Measurements from ENCODE around the gene FGF11. TPM values are rescaled to one million over a fixed set of nuclear protein-coding genes. Genes with fewer than 3 reads are reported as not detected.

Gene FGF11
- total RNA-seq, 4 donors from 2014 or later = 1.5 to 3.3 (median 2.2) TPM

GRCh38 chr17:7444682-7445618, 5.6 kb downstream of the FGF11 start, which contains the start of gene CHRNB1:
Gene CHRNB1, plus strand, starts transcription at chr17:7445061. Its CDS starts 67 bp downstream, at chr17:7445128.
- Histone ChIP-seq H3K36me3 (no peaks in the 10 kb centered on the region), H3K27me3 (peaks cover 0 to 72% of the 10 kb centered on the region in 2 donors), H3K27ac (peak within 1 kb of the TSS in 1 of 4 donors; percentile 34), H3K4me1 (peaks cover 0 to 38% (median 18%) of the 10 kb centered on the region in 4 donors), H3K9me3 (no peaks in the 10 kb centered on the region), H3K4me3 (peak within 1 kb of the TSS in 3 of 4 donors; percentile 8 to 43 (median 27))
- DNase-seq (ENCODE audit: low spot score in 2 of 2) = peak in 1 of 2 donors; percentile 57
- 5 to 11% methylated on average over 32 to 47 of the region's 51 CpGs for WGBS, 2 donors
- TF ChIP-seq POLR2A (IDR thresholded peaks at IDR 0.05) = no peak
- TF ChIP-seq CTCF (IDR thresholded peaks at IDR 0.05) = no peak
- TF ChIP-seq EP300 (IDR thresholded peaks at IDR 0.05) = no peak

GRCh38 chr17:7445619-7445968, 6.3 kb downstream of the FGF11 start:
- Histone ChIP-seq H3K4me1 (peaks cover 0 to 31% (median 12%) of the 10 kb centered on the region in 4 donors), H3K4me3 (peak overlapping the region in 3 of 4 donors; percentile 8 to 43 (median 27)), H3K9me3 (no peaks in the 10 kb centered on the region), H3K36me3 (no peaks in the 10 kb centered on the region), H3K27ac (peak overlapping the region in 1 of 4 donors; percentile 34), H3K27me3 (peaks cover 0 to 70% of the 10 kb centered on the region in 2 donors)
- TF ChIP-seq POLR2A (IDR thresholded peaks at IDR 0.05) = no peak
- WGBS, 2 donors = 4 to 7% methylated on average over 16 of the region's 16 CpGs
- no peak for DNase-seq (ENCODE audit: low spot score in 2 of 2)

- no peak for DNase-seq (ENCODE audit: low spot score in 2 of 2)
- Histone ChIP-seq H3K4me1 (peaks cover 0 to 25% (median 9%) of the 10 kb centered on the region in 4 donors), H3K9me3 (no peaks in the 10 kb centered on the region), H3K4me3 (no peak overlapping the region), H3K27me3 (peaks cover 0 to 50% of the 10 kb centered on the region in 2 donors), H3K36me3 (no peaks in the 10 kb centered on the region), H3K27ac (no peak overlapping the region)
- WGBS, 2 donors = 88 to 90% methylated on average over 7 of the region's 7 CpGs
- TF ChIP-seq POLR2A (IDR thresholded peaks at IDR 0.05) (no peak), CTCF (IDR thresholded peaks at IDR 0.05) (no peak), EP300 (IDR thresholded peaks at IDR 0.05) (no peak)
Measured at GRCh38 chr17:7448461-7448860, 9.1 kb downstream of the FGF11 start.

GRCh38 chr17:7459961-7460545, 20.7 kb downstream of the FGF11 start:
- WGBS, 2 donors = 65 to 67% methylated on average over 3 of the region's 3 CpGs
- H3K27me3 ChIP-seq = no peaks in the 10 kb centered on the region
- H3K27ac ChIP-seq = peak overlapping the region in 2 of 4 donors; percentile 52 to 70
- H3K36me3 ChIP-seq = peaks cover 0 to 39% (median 9%) of the 10 kb centered on the region in 3 donors
- peaks cover 0 to 35% (median 7%) of the 10 kb centered on the region in 4 donors for H3K4me1 ChIP-seq
- H3K4me3 ChIP-seq = no peak overlapping the region
- no peak for DNase-seq (ENCODE audit: low spot score in 2 of 2)
- H3K9me3 ChIP-seq = no peaks in the 10 kb centered on the region
- no peak for TF ChIP-seq EP300 (IDR thresholded peaks at IDR 0.05)
- no peak for TF ChIP-seq POLR2A (IDR thresholded peaks at IDR 0.05)
- no peak for TF ChIP-seq CTCF (IDR thresholded peaks at IDR 0.05)

GRCh38 chr17:7460850-7461660, 21.7 kb downstream of the FGF11 start:
- Histone ChIP-seq H3K9me3 (no peaks in the 10 kb centered on the region), H3K27me3 (no peaks in the 10 kb centered on the region), H3K4me3 (no peak overlapping the region), H3K36me3 (peaks cover 0 to 49% (median 9%) of the 10 kb centered on the region in 3 donors), H3K4me1 (peaks cover 0 to 38% (median 9%) of the 10 kb centered on the region in 4 donors), H3K27ac (peak overlapping the region; percentile 22 to 79 (median 43))
- 89 to 91% methylated on average over 7 of the region's 7 CpGs for WGBS, 2 donors
- no peak for TF ChIP-seq POLR2A (IDR thresholded peaks at IDR 0.05)
- no peak for TF ChIP-seq CTCF (IDR thresholded peaks at IDR 0.05)
- no peak for TF ChIP-seq EP300 (IDR thresholded peaks at IDR 0.05)
- DNase-seq (ENCODE audit: low spot score in 2 of 2) = no peak
